HG03060 (cell line): ENCODE measurements around the gene CTNND2.

Experiments used
- ATAC-seq: cut with Tn5 transposase; IDR thresholded peaks from one replicate; pipeline ENCODE4 v1.9.1; 2021; ENCODE audit warnings: low read depth, moderate number of reproducible peaks; ENCODE audit not compliant: unreplicated experiment

Gene CTNND2

GRCh38 chr5:11062397-11062796 lies 841.8 kb downstream of the CTNND2 start:
- ATAC-seq, result no peak

- ATAC-seq, result no peak
These were observed 847.7 kb downstream of the CTNND2 start for GRCh38 chr5:11056560-11056959.

- ATAC-seq, result no peak
These were observed 850.2 kb downstream of the CTNND2 start for GRCh38 chr5:11054014-11054413.

GRCh38 chr5:11052871-11053270 lies 851.4 kb downstream of the CTNND2 start:
- ATAC-seq, result no peak

- ATAC-seq, result no peak
These were observed 853.5 kb downstream of the CTNND2 start for GRCh38 chr5:11050596-11051304.

GRCh38 chr5:11048760-11049159 lies 855.5 kb downstream of the CTNND2 start:
- no peak for ATAC-seq

GRCh38 chr5:11047625-11048024 lies 856.6 kb downstream of the CTNND2 start:
- no peak for ATAC-seq

GRCh38 chr5:11047030-11047429 lies 857.2 kb downstream of the CTNND2 start:
- ATAC-seq, result no peak

- ATAC-seq, result no peak
These were observed 858.1 kb downstream of the CTNND2 start for GRCh38 chr5:11046160-11046559.

- ATAC-seq, result no peak
These were observed 858.8 kb downstream of the CTNND2 start for GRCh38 chr5:11045411-11045810.

GRCh38 chr5:11044581-11044980 lies 859.7 kb downstream of the CTNND2 start:
- ATAC-seq, result no peak

GRCh38 chr5:11043881-11044280 lies 860.4 kb downstream of the CTNND2 start:
- no peak for ATAC-seq

GRCh38 chr5:11040345-11040744 lies 863.9 kb downstream of the CTNND2 start:
- ATAC-seq, result no peak

- no peak for ATAC-seq
These were observed 865.5 kb downstream of the CTNND2 start for GRCh38 chr5:11038772-11039171.

GRCh38 chr5:11037941-11038340 lies 866.3 kb downstream of the CTNND2 start:
- no peak for ATAC-seq

- peak; percentile 36 for ATAC-seq
These were observed 867.2 kb downstream of the CTNND2 start for GRCh38 chr5:11037080-11037479.

- ATAC-seq, result no peak
These were observed 873.6 kb downstream of the CTNND2 start for GRCh38 chr5:11030671-11031070.

- peak; percentile 78 for ATAC-seq
These were observed 876.6 kb downstream of the CTNND2 start for GRCh38 chr5:11027660-11028059.

GRCh38 chr5:11026543-11026942 lies 877.7 kb downstream of the CTNND2 start:
- no peak for ATAC-seq

- no peak for ATAC-seq
These were observed 880.3 kb downstream of the CTNND2 start for GRCh38 chr5:11023945-11024344.

- no peak for ATAC-seq
These were observed 890.5 kb downstream of the CTNND2 start for GRCh38 chr5:11013793-11014192.

GRCh38 chr5:11012295-11012694 lies 892.0 kb downstream of the CTNND2 start:
- no peak for ATAC-seq
